Endothelial cell (in vitro differentiated cells): Measurements from ENCODE around the gene MAGEB2. TPM values are rescaled to one million over a fixed set of nuclear protein-coding genes. Genes with fewer than 3 reads are reported as not detected.
"Not testable (repeated sequence)": the region's sequence is repeated elsewhere in the genome, so short reads cannot be mapped to it uniquely, and the experiment has no call there.

Source experiments
- DNase-seq: peaks from one replicate; pipeline ENCODE4 v3.0.0; 2021; ENCODE audit warnings: low spot score
- H3K27ac Mint-ChIP-seq: one replicate; pipeline ENCODE4 v1.8.0; 2021; ENCODE audit warnings: mixed read lengths, inconsistent platforms; ENCODE audit not compliant: unreplicated experiment
- H3K27me3 Mint-ChIP-seq: one replicate; pipeline ENCODE4 v1.8.0; 2021; ENCODE audit warnings: mild to moderate bottlenecking, moderate library complexity, mixed read lengths, inconsistent platforms; ENCODE audit not compliant: unreplicated experiment
- H3K36me3 Mint-ChIP-seq: one replicate; pipeline ENCODE4 v1.8.0; 2021; ENCODE audit warnings: mild to moderate bottlenecking, low read depth, mixed read lengths, inconsistent platforms; ENCODE audit not compliant: unreplicated experiment
- H3K4me1 Mint-ChIP-seq: one replicate; pipeline ENCODE4 v1.8.0; 2021; ENCODE audit warnings: mild to moderate bottlenecking, mixed read lengths, inconsistent platforms; ENCODE audit not compliant: unreplicated experiment
- H3K4me3 Mint-ChIP-seq: one replicate; pipeline ENCODE4 v1.8.0; 2021; ENCODE audit warnings: mild to moderate bottlenecking, mixed read lengths, inconsistent platforms; ENCODE audit not compliant: unreplicated experiment
- H3K9me3 Mint-ChIP-seq: one replicate; pipeline ENCODE4 v1.8.0; 2021; ENCODE audit warnings: mixed read lengths, inconsistent platforms; ENCODE audit not compliant: unreplicated experiment
- long read RNA-seq: library from polyadenylated mRNA; unstranded; transcript quantifications from one replicate; pipeline ENCODE4 v2.0.0, GENCODE V29; 2020; ENCODE audit not compliant: unreplicated experiment
- total RNA-seq: library from RNA; stranded (reverse); fragmentation: NEBNext Ultra II Directional; extraction: Animal tissue kit (Norgen Biotek cat#: 25700); gene quantifications from one replicate; pipeline ENCODE4 v1.2.1, GENCODE V29; 2021; ENCODE audit not compliant: unreplicated experiment
- TF ChIP-seq, protein P1 (sequence below): fragments of 200-600 bp; sonication (generic); IDR thresholded peaks from one replicate; pipeline ENCODE4 v1.5.0; 2021; ENCODE audit warnings: antibody characterized with exemption; ENCODE audit not compliant: unreplicated experiment

The MAGEB2 gene
- not detected for total RNA-seq
- long read RNA-seq: 0 reads

- TF ChIP-seq, protein P1, sequence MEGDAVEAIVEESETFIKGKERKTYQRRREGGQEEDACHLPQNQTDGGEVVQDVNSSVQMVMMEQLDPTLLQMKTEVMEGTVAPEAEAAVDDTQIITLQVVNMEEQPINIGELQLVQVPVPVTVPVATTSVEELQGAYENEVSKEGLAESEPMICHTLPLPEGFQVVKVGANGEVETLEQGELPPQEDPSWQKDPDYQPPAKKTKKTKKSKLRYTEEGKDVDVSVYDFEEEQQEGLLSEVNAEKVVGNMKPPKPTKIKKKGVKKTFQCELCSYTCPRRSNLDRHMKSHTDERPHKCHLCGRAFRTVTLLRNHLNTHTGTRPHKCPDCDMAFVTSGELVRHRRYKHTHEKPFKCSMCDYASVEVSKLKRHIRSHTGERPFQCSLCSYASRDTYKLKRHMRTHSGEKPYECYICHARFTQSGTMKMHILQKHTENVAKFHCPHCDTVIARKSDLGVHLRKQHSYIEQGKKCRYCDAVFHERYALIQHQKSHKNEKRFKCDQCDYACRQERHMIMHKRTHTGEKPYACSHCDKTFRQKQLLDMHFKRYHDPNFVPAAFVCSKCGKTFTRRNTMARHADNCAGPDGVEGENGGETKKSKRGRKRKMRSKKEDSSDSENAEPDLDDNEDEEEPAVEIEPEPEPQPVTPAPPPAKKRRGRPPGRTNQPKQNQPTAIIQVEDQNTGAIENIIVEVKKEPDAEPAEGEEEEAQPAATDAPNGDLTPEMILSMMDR: no peak
- H3K27me3 Mint-ChIP-seq: peaks cover 5% of the 10 kb centered on the region
- H3K27ac Mint-ChIP-seq: no peak within 1 kb of the TSS
- no peak within 1 kb of the TSS for H3K4me3 Mint-ChIP-seq
- H3K4me1 Mint-ChIP-seq: peaks cover 4% of the 10 kb centered on the region
- no peaks in the 10 kb centered on the region for H3K9me3 Mint-ChIP-seq
- H3K36me3 Mint-ChIP-seq: no peaks in the 10 kb centered on the region
- DNase-seq: no peak
Measured at GRCh38 chrX:30215357-30215843, at the start of gene MAGEB2. TSS of gene MAGEB2 (plus strand) at chrX:30215563. CDS start at chrX:30218581, 3,018 bp downstream.

GRCh38 chrX:30170900-30171299, 44.5 kb upstream of the MAGEB2 start:
- no peak for DNase-seq
- Mint-ChIP-seq H3K9me3 (no peaks in the 10 kb centered on the region), H3K4me1 (peaks cover 4% of the 10 kb centered on the region), H3K27ac (no peak overlapping the region), H3K4me3 (no peak overlapping the region), H3K27me3 (peaks cover 2% of the 10 kb centered on the region), H3K36me3 (no peaks in the 10 kb centered on the region)
- TF ChIP-seq, protein P1: no peak

- no peak for DNase-seq
- Mint-ChIP-seq H3K4me3 (no peak overlapping the region), H3K4me1 (no peaks in the 10 kb centered on the region), H3K36me3 (no peaks in the 10 kb centered on the region), H3K27me3 (no peaks in the 10 kb centered on the region), H3K27ac (no peak overlapping the region), H3K9me3 (no peaks in the 10 kb centered on the region)
- TF ChIP-seq, protein P1: no peak
Measured at GRCh38 chrX:30181353-30181752, 34.0 kb upstream of the MAGEB2 start.

DNA sequence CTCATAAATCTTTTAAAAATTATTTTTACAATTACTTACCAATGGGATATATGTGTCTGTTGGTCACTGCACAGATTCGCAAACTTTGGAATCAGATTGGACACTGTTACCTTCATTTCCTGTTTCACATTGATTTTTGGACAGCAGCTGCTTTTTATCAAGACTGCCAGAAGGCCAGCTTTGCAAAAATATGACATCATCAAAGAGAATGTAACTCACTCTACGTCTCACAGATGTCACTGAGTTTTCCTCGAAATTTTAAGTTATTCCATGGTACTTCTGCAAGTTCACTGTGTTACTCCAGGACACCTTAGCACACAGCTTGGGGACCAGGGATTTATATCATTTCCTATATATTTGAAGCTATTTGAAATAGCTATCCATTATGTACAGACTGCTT, 31.8 kb upstream of the MAGEB2 start:
- TF ChIP-seq, protein P1: no peak
- DNase-seq: no peak
- Mint-ChIP-seq H3K27ac (no peak overlapping the region), H3K9me3 (no peaks in the 10 kb centered on the region), H3K4me1 (no peaks in the 10 kb centered on the region), H3K4me3 (no peak overlapping the region), H3K36me3 (no peaks in the 10 kb centered on the region), H3K27me3 (no peaks in the 10 kb centered on the region)

DNA sequence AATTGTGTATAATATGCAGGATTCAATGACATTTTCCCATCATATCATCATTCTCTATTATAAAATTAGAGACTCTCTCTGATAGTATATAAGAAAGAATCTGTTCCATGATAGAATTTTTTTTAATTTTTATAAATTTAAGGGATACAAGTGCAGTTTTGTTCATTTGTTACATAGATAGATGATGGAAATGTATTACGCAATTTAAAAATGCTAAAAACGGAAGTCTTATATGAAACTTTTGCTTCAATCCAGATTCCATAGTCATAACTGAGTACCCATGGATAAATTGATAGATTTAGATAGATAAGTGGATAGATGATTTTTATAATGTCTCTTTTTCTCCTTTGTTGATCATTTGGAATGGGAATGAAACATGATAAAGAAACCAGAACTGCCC, 24.9 kb upstream of the MAGEB2 start:
- no peaks in the 10 kb centered on the region for H3K4me1 Mint-ChIP-seq
- H3K27me3 Mint-ChIP-seq: no peaks in the 10 kb centered on the region
- no peaks in the 10 kb centered on the region for H3K9me3 Mint-ChIP-seq
- H3K27ac Mint-ChIP-seq: no peak overlapping the region
- DNase-seq: no peak
- H3K4me3 Mint-ChIP-seq: no peak overlapping the region
- TF ChIP-seq, protein P1: no peak
- no peaks in the 10 kb centered on the region for H3K36me3 Mint-ChIP-seq

- not testable (repeated sequence) for H3K27ac Mint-ChIP-seq, H3K36me3 Mint-ChIP-seq, H3K4me1 Mint-ChIP-seq, H3K9me3 Mint-ChIP-seq, H3K27me3 Mint-ChIP-seq, H3K4me3 Mint-ChIP-seq, DNase-seq
Measured at GRCh38 chrX:30193910-30194309, 21.5 kb upstream of the MAGEB2 start.
